Mesothelial cell of epicardium (in vitro differentiated cells): ENCODE results near the gene S100P. TPM values are rescaled to one million over a fixed set of nuclear protein-coding genes. Genes with fewer than 3 reads are reported as not detected.
"Not testable (repeated sequence)": the region's sequence is repeated elsewhere in the genome, so short reads cannot be mapped to it uniquely, and the experiment has no call there.

Experiments
- DNase-seq, 2 experiments: peaks; one replicate each; pipeline ENCODE4 v3.0.0; 2021; ENCODE audit warnings: low spot score in 2 of 2; ENCODE audit not compliant: unreplicated experiment in 2 of 2
- H3K27ac Mint-ChIP-seq: 2 replicates; pipeline ENCODE4 v1.8.0; 2021; ENCODE audit warnings: mixed read lengths
- H3K27me3 Mint-ChIP-seq: 2 replicates; pipeline ENCODE4 v1.8.0; 2021; ENCODE audit warnings: low read depth, mixed read lengths
- H3K36me3 Mint-ChIP-seq: 2 replicates; pipeline ENCODE4 v1.8.0; 2021; ENCODE audit warnings: mixed read lengths
- H3K4me1 Mint-ChIP-seq: 2 replicates; pipeline ENCODE4 v1.8.0; 2021; ENCODE audit warnings: mixed read lengths
- H3K4me3 Mint-ChIP-seq: 2 replicates; pipeline ENCODE4 v1.8.0; 2021; ENCODE audit warnings: mild to moderate bottlenecking, moderate library complexity, mixed read lengths
- H3K9me3 Mint-ChIP-seq: 2 replicates; pipeline ENCODE4 v1.8.0; 2021; ENCODE audit warnings: mixed read lengths
- CTCF ChIP-seq: fragments of 200-600 bp; sonication (generic); IDR thresholded peaks from one replicate; pipeline ENCODE4 v1.5.0; 2021; ENCODE audit warnings: antibody characterized with exemption; ENCODE audit not compliant: unreplicated experiment
- total RNA-seq: library from RNA; stranded (reverse); gene quantifications from 3 replicates; pipeline ENCODE4 v1.2.1, GENCODE V29; 2021

The S100P gene
- total RNA-seq, 1 donor from 2014 or later: 1.1 TPM

- Mint-ChIP-seq H3K9me3 (no peaks in the 10 kb centered on the region), H3K27ac (no peak overlapping the region), H3K4me3 (no peak overlapping the region), H3K4me1 (peaks cover 30% of the 10 kb centered on the region), H3K36me3 (peaks cover 20% of the 10 kb centered on the region), H3K27me3 (no peaks in the 10 kb centered on the region)
- DNase-seq: no peak
- no peak for TF ChIP-seq CTCF
Measured at GRCh38 chr4:6671648-6672047, 22.0 kb upstream of the S100P start.

- Mint-ChIP-seq H3K9me3 (no peaks in the 10 kb centered on the region), H3K36me3 (peaks cover 20% of the 10 kb centered on the region), H3K4me3 (no peak overlapping the region), H3K4me1 (peaks cover 34% of the 10 kb centered on the region), H3K27me3 (no peaks in the 10 kb centered on the region), H3K27ac (no peak overlapping the region)
- no peak for DNase-seq
- no peak for TF ChIP-seq CTCF
Measured at GRCh38 chr4:6672131-6672530, 21.5 kb upstream of the S100P start.

- H3K4me3 Mint-ChIP-seq, DNase-seq, H3K9me3 Mint-ChIP-seq, H3K27ac Mint-ChIP-seq, H3K27me3 Mint-ChIP-seq: not testable (repeated sequence)
- Mint-ChIP-seq H3K36me3 (peaks cover 23% of the 10 kb centered on the region), H3K4me1 (peaks cover 37% of the 10 kb centered on the region)
Measured at GRCh38 chr4:6672541-6673190, 21.0 kb upstream of the S100P start.

- not testable (repeated sequence) for DNase-seq
- peak overlapping the region; percentile 78 for H3K4me3 Mint-ChIP-seq
Measured at GRCh38 chr4:6673191-6673659, 20.5 kb upstream of the S100P start.

GRCh38 chr4:6673660-6674499 is 19.8 kb upstream of the S100P start:
- Mint-ChIP-seq H3K36me3 (peaks cover 24% of the 10 kb centered on the region), H3K4me3 (peak overlapping the region; percentile 78), H3K27ac (peak overlapping the region; percentile 96), H3K9me3 (no peaks in the 10 kb centered on the region), H3K27me3 (no peaks in the 10 kb centered on the region), H3K4me1 (peaks cover 37% of the 10 kb centered on the region)
- TF ChIP-seq CTCF: no peak
- peak; percentile 87 to 90 for DNase-seq

More at GRCh38 chr4:6673191-6673659, 20.5 kb upstream of the S100P start:
- Mint-ChIP-seq H3K27ac (peak overlapping the region; percentile 96), H3K36me3 (peaks cover 22% of the 10 kb centered on the region), H3K4me1 (peaks cover 37% of the 10 kb centered on the region)
- H3K27me3 Mint-ChIP-seq, H3K9me3 Mint-ChIP-seq: not testable (repeated sequence)

- DNase-seq: no peak
- Mint-ChIP-seq H3K27me3 (no peaks in the 10 kb centered on the region), H3K4me3 (peak overlapping the region; percentile 78), H3K9me3 (no peaks in the 10 kb centered on the region), H3K27ac (peak overlapping the region; percentile 48), H3K36me3 (peaks cover 22% of the 10 kb centered on the region), H3K4me1 (peaks cover 37% of the 10 kb centered on the region)
- no peak for TF ChIP-seq CTCF
Measured at GRCh38 chr4:6674500-6675149, 19.1 kb upstream of the S100P start.
